ENCODE measurements around the gene MGAT1.

MGAT1 gene

DNA sequence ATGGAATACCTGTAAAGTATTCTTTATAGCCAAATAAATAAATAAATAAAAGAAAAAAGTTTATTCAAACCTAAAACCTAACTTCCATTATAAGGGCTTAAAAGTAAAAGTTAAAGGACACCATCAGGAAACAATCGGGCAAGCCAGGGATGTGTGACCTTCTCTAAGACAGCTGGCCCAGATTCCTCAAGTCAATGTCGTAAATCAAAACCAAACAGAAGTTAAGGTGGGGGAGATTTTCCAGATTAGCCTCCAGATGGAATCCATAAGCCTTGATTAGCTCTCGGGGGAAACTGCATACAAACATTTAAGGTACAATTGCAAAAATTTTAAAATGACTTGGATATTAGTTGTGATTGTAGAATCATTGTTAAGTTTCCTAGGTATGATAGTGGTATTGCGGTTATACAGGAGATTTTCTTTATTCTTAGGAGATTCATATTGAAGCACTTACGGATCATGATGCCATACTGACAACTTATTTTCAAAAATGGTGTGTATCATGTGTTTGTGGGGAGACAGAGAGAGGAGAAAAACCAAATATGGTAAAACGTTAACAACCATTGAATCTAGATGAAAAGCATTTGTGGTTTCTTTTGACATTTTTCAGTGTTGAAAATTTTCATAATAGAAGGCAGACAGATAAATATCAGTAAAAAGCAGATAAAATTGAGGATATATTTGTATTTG lies 21.5 kb upstream of the MGAT1 start:
- DNase-seq, result no peak

DNA sequence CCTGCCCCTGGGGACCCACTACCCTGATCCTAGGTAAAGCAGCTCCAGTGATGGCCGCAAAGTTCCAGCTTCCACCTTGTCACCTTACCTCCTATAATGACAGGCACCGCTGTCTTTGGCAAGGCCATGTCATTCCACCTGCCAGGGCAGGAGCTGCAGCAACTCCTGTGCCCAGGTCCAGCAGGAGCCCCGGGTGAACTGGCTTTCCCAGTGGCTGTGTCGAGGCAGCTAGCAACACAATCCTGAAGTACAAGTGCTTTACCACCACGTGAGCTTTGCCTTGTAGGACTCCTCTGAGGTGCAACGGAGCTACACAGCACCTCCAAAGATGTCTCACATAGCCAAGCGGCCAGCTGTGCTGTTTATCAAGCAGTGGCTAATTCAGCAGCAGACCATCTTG lies 20.7 kb upstream of the MGAT1 start:
- no peak for DNase-seq

DNA sequence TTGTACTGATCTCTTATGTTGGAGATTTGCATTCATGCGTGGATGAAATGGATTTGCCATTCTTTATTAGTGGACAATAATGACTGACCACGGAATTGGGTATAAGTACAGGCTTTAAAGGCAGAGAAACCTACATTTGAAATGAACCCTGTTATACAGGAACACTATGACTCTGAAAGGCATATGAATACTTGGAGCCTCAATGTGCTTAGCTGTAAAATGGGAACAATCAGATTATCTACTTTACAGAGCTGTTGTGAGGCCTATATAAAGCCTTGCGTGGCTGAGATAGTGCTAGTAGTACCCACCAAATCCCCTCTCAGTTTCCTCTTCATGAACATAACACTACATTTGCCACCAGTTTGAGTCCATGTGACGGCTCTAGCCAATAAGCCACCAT lies 18.9 kb upstream of the MGAT1 start:
- no peak for DNase-seq

DNA sequence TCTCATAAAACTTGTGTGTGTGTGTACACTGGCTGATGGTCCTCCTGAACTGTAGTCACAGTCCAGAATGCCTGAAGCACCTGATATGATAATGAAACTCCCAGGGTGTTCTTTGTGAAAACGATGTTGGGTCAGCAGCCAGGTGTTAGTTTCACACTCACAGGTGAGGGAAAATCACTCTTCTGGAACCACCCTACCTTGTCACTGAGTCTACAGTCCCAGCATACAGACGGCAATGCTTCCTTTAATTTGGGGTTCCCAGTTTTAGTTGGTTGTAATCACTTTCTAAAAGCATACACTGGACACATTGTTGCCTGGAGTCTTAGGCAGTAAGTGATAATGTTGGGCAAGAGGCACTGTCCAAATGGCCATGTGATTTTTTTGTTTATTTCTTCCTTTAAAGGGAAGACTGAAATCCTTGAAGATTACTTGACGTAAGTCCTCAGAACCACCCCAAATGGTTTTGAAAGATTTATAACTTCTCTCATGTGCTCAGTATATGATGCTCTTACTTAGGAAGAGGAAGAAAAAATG lies 18.2 kb upstream of the MGAT1 start:
- DNase-seq, result no peak

DNA sequence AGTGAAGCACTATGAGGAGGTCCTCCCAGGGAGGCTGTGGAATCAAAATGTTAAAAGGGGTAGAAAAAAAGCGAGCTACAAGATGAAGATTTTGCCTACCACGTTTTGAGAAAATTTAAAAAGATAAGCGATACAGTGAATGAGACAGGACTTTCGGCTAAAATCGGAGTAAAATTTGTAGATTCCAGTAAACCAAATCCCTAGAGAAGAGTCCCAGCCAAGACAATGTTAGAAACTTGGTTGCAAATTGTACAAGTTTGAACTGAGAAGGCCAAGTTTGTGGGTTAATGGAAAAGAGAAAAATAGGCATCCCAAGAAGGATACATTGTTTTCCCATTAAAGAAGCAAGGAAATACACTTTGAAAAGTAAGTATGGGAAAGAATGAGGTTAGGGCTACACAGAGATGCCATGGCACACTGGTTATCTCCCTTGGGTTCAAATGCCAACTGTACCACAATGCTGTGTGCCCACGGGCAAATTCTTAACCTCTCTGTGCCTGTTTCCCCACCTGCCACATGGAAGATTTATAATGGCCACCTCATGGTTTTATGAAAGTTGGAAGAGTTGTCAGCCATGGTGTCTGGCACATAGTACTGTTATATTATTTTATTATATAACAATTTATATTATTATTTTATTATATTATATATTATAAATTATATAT lies 16.2 kb upstream of the MGAT1 start:
- no peak for DNase-seq

DNA sequence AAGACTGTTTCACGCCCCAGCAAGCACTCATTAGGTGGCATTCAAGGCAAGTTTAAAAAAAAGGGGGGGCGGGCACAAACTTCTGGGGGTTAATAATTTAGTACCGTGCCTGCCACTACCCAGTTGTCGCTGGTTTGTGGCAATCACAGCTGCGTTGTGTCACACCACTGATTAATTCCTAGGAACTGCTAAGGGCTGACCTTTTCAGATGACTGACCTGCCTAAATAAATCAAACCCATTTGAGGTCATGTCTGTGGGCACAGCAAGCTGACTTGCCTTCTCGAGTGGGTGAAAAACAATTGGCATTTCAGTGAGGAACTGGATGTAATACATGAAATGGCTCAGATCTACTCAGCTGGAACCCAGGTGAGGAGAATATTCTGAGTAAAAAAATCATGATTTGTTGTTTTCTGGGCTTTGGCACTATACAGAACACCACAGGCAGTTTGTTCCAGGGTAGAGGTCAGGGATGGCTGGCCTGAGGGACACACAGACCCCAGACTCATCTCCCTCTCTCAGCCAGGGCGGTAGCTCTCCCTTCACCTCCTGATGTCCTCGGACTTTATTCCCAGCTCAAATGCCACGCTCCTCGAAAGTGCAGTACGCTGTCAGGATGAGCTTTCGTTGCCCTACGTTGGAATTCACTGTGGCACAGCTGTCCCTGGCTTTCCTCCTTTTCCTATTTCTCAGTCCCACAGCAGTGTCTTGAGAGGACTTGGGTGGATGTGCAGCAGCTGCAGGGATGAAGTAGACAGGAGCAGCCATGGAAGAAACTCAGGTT lies 15.5 kb upstream of the MGAT1 start:
- no peak for DNase-seq

DNA sequence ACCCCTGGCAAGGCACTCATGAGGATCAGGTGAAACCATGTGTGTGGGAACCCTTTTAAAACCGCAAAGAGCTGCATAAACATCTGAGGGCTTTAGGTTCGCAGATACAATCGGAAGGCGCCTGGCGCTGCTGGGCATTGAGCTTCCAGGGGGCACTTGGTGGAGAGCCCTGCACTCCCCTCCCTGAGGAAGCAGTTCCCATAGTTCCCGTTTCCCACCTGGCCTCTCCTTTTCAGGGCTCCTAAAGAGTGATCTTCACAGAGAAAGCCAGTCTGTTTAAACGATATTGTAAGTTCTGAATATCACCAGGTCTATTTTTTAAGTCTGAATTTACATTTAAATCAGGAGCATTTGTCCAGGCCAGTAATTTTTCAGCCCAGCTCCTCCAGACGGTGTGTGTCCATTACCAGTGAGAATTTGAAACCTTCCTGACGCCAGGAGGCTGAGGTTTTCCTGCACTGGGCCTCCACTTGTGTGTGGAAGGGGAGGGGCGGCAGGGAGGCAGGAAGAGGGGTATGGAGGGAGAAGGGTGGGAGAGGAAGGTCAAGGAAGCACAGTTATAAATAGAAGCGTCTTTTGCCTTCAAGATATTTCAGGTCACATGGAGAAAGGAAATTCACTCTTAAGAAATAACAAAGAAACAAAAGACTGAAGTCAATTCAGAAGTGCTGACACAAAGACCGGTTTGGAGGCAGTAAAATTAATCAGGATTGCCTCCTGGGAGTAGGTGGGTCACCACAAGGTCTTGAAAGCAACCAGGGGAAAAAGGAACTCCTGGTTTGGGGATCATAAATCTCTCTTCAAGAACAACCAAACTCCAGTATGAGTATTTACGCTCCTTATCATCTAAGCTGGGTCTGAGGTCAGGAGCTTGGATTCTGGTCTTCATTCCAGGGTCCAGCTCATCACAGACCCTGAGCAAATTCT lies 14.3 kb upstream of the MGAT1 start:
- peak; percentile 79 for DNase-seq

DNA sequence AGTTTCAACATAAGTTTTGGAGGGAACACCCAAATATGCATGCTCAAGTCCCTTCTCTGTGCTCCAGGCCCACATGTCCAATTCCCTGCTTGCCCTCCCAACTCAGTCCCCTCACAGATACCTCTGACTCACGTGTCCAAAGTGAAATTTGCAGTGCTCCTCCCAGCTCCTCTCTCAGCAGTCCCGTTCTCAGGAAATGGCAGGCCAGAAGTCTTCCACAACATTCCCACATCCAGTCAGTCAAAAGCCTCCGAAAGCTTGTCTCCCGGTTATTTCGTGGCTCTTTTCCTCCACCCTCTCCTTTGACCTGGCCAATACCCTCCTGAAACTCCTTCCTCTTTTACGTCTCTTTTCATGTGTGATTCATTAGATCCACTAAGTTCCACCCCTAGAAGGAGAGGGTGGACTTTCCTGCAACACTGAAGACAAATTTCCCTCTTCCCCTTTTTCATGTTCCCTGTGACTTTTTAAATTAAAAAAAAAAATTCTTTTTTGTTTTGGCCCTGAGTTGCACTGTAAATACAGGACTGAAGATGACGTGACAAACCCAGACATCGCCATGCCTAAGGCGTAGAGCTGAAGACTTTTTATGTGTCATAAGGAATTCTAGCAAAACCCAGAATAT lies 12.8 kb upstream of the MGAT1 start:
- no peak for DNase-seq

DNA sequence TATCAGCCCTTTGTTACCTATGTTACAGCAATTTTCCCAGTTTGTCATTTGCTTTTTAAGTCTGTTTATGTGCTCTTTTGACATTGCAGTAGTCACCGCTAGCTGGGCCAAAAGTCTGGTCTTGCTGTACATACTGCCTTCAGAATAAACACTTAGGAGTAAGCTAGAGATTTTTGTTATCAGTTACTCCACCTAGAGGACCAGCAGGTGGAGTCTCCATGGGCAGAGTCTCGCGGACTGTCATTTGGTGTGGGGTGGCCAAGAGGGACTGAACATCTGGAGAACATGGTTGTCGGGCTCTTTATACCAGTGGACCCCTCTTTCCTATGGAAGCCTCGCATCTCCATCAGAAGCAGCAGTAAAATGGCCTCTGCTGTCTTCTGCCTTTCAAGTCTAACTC lies 10.8 kb upstream of the MGAT1 start:
- DNase-seq, result no peak

DNA sequence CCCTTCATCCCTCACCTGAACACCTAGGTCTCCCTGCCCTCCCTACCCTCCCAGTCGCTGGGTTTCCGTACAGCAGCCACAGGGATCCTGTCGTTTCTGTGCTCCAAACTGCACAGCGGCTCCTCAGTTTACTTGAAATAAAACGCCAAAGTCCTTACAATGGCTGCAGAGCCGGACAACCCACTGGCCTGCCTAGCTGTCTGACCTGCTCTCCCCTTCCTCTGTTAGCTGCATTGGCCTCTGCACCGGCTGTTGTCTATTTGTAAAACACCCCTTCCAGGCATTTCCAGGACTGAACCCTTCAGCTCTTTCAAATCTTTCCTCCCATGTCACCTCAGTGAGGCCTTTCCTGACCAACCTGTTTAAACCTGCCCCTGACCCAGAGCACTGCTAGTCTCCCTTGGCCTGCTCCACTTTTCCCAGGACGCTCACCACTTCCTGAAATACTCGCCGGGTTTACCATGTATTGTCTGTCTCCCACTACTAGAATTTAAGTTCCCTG lies 9.1 kb upstream of the MGAT1 start:
- DNase-seq, result no peak

DNA sequence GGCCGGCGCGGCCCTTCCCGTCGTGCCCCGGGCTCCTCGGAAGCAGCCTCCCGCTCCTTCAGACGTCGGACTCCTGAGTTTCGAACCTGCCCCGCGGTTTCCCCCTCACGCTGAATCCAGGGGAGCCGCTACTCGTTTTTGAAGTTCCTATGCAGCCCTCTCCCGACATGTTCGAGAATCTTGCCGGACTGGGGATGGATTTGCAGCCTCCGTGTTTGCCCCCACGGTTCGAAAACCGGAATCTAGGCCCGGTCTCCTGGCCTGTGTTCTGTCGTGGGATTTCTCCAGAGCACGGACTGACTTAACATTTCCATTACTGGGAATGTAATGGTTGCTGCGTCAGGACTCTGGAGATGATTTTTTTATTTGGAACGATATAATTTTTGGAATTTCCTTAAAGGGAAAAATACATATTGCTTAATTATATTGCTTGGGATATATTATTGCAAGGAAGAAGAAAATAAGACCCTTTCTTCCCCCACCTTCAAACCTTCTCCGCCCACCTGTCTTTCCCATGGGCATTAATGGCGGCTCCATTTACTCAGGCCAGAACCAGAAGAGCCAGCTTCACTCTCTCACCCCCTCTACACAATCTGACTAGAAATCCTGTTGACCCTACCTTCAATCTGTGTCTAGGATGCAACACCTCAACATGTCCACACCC lies 8.5 kb upstream of the MGAT1 start:
- no peak for DNase-seq

DNA sequence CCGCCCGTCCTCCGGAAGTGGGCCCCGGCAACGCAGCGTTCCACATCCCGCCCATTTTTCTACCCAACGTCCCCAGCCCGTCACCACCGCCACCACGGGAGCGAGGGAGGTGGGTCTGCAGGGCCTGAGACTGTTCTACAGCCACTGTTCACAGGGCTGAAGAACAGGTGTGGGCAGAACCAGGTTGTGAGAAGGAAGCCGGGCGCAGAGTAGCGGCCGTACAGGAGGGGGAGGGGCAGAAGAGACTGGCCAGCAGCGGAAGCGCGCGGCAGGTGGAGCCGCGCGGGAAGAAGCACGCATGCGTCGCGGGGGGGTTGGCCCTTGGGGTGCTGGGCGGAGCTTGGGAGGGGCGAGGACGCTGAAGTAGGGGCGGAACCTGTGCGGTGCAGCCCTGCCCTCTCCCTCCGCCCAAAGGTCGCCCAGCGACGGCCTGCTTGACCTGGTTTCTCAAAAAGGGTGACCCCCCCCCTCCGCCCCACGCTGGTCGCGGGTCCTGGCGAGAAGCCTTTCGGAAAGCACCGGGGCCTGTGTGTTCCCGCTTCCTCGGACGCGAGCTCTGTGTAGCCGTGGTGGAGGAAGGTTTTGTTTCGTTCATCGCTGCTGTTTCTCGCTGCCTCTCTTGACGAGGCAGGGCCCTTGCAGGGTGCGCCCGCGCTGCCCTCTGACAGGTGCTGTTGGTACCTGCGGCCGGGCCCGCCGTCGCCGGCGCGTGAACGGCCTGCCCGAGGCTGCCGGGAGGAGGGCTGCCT lies 7.8 kb upstream of the MGAT1 start:
- peak; percentile 67 for DNase-seq

DNA sequence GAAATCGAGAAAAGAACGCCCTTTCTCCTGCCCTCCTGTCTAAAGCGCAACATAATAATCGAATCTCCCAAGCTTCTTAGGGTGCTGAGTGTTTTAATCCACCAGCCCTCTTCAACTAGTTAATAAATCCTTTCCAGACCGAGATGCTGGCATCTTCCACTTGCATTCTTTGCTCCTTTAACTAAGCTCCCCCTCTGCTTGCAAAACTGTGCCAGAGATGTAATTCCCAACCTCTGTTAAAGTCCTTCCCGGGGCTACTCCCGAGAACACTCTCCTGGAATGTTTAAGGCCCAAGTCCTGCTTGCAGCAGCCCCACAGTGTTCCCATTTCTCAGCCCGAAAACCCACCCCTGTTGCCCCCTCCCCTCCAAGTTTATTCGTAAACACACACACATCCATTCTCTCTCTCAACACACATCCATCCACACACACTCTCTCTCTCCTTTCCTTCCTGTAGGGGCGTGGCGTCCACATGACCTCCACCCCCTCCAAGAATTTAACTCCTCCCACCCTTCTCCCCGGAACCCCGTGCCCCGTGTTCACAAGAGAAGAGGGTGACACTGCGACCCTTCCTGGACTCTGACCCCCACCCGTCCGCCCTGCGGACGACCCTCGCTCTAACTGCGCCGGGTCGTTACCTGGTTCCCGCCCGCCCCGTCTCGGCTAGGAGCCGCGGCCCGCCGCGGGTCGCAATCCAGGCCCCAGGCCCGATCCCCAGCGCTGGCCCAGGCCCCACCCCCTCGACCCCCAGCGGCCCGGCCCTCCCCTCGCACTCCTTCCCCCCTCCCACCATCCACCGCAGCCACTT lies 7.0 kb upstream of the MGAT1 start:
- DNase-seq, result peak; percentile 13

DNA sequence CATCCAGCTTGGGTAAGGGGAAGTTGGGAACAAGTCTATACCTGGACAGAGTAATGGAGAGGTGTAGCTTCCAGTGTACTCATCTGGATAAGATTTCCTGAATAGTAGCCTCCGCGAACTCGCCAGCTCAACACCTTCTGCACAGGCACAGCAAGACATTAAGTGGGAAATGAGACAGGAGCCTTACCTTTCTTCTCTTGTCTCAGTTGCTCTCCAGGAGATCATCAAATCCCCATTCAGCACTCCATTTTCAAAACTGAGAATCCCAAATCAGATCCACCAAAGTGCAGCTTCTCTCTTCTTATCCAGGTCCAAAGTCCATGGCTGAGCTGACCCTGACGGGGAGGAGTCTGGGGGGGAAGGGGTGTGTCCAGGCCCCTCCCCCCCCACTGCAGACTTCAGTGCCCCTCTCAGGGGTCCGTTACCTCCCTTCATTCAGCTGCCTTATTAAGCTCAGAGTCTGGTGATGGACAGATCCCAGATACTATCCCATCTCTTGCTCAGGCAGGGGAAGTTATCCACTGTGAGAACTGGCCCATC lies 5.9 kb upstream of the MGAT1 start:
- no peak for DNase-seq

DNA sequence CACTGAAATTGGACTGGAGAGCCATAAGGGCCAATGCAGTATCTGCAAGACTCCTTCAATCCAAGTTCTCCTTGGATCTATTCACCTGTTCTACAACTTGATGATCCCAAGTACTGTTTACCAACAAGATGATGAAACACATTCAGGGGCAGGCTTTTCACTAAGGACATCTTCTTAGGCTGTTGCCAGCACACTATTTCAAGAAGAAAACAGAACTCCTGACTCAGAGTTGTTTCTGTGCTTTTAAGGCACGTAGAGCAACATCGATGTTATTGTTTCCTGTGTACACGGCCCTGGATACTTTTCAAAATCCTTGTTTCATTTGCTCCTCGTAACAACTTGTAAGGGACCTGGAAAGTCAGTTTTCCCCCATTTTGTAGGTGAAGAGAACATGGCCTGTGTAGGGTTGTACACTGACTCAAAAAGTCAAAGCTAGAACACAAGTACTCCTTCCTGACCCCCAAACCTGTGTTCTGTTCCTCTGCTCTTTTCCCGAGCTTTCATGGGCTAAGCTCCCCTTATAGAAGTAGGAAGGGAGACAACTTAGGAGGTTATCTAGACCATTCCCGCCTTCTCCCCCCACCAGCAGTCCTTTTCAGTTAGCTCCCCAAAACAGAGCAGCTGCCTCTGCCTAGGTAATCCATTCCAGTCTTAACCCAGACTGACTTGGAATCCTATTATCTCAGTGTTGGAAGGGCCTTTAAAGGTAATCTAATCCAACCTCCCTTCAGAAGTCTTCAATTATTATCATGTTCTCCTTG lies 5.2 kb upstream of the MGAT1 start:
- DNase-seq, result no peak

DNA sequence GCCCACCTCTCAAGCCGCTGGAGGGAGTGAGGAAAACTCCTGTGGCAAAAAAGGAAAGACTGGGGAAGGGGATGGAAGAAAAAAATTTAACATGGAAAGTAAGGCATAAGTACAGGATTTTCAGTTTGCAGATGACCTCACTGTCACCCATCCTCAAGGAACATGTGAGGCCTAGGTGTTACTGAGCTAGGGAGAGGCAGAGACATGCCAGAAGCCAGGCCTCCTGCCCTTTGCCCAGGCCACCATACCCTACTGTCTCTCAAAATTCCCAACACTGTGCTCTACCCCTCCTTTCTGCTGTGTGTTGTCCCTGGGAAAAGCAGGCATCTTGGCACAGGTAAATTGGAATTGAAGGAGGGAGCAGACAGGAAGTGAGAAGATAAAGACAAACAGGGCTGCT lies 4.4 kb upstream of the MGAT1 start:
- no peak for DNase-seq

DNA sequence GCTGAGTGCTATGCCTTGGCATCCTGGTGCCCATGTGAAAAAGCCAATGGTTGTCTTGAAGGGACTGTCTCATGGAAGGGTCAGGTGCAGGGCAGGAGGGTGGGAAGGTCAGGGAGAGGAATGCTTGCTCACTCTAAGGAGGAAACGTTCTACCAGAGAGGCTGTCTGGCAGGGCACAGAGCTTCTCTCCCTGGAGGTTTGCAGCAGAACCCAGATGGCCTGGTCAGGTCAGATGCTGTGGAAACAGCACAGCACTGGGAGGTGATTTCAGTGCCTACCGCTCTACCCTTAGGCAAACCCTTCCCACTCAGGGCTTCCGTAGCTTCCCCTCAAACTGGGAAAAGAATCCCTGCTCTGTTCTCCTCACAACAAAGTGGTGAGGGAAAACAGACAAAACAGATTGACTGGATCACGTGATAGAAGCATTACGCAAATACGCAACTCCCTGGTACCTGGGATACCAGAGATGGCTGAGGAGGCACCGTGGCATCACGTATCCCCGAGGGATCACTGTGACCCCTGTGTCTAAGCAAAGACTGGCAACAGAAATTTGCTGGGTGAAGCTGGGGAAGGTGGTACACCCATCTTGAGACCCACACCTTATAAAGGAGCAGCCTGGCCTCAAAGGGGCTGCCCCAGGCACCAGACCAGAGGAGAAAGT lies 3.9 kb upstream of the MGAT1 start:
- no peak for DNase-seq

DNA sequence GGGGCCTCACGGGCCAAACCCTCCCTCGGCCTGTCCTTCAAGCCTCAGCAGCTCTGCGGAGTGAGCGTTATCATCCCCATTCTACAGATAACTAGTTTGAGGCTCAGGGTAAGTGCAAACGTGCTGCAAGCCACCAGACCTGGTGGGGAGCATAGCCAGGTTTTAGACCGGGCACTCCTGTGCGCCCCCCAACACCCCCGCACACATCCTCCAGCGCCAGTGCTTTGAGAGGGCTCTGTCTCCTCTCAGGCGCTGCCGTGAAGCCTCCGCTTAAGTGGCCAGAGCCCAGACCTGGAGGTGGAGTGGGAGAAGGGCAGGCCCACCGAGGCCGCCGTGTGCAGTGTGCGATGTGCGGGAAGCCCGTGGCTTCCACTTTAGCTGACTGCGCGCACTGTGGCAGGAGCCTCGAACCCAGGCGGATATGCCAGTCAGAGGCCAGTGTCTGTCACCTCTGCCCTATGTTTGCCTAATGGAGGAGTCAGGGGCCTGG lies 1.6 kb upstream of the MGAT1 start:
- DNase-seq, result no peak

All from DMS79 (cell line).